Left ventricle myocardium inferior (tissue), 1 donor: ENCODE data around the gene CMIP. TPM values are rescaled to one million over a fixed set of nuclear protein-coding genes. Genes with fewer than 3 reads are reported as not detected.

Experiments
- DNase-seq: peaks from one replicate; pipeline ENCODE4 v3.0.0-alpha.2; 2020
- H3K27ac ChIP-seq: fragments of 200-600 bp; replicated peaks from 2 replicates; pipeline ENCODE4 v1.8.0; 2021
- H3K27me3 ChIP-seq: fragments of 200-600 bp; 2 replicates; pipeline ENCODE4 v1.8.0; 2021; ENCODE audit warnings: low read depth
- H3K36me3 ChIP-seq: fragments of 200-600 bp; 2 replicates; pipeline ENCODE4 v1.8.0; 2021
- H3K4me1 ChIP-seq: fragments of 200-600 bp; 2 replicates; pipeline ENCODE4 v1.8.0; 2021
- H3K4me3 ChIP-seq: fragments of 200-600 bp; 2 replicates; pipeline ENCODE4 v1.8.0; 2021; ENCODE audit warnings: mild to moderate bottlenecking, moderate library complexity
- H3K9me3 ChIP-seq: fragments of 200-600 bp; replicated peaks from 2 replicates; pipeline ENCODE4 v1.8.0; 2021
- intact Hi-C: fragments of 100-400 bp; cut with micrococcal nuclease; formaldehyde crosslinking; loops from one replicate; pipeline ENCODE4 v1.11.0; 2022
- total RNA-seq: library from RNA; stranded (reverse); fragmentation: NEBNext Ultra II Directional; extraction: Animal tissue kit (Norgen Biotek cat#: 25700); gene quantifications from one replicate; pipeline ENCODE4 v1.2.1, GENCODE V29; 2021
- TF ChIP-seq, protein P1 (sequence below): fragments of 200-600 bp; IDR thresholded peaks from 2 replicates; pipeline ENCODE4 v1.8.0; 2021; ENCODE audit warnings: antibody characterized with exemption, mild to moderate bottlenecking, borderline replicate concordance
- donor health status: DM: no; HTN: yes; CAD: no; lungs with severe emphysema.

Gene CMIP
- total RNA-seq, 1 donor from 2014 or later, result 11.2 TPM

DNA sequence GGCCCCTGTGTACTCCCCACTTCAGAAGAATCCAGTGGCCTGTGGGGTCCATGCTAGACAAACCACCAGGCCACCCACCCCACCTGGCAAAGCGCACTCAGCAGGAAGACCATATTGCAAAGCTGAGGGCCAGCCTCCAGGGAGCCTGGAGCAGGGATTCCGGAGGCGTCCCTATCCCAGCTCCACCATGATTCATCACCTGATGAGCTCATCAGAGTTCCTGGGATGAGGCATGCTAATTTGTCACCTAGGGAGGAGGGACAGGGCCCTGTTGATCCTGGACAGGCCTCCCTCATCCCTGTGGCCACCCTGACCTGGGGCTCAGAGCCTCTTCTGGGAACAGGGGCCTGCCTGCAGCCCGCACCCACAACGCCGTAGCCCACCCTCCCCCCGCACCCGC, 202.9 kb downstream of the CMIP start:
- Histone ChIP-seq H3K27ac (no peak overlapping the region), H3K36me3 (peaks cover 8% of the 10 kb centered on the region), H3K4me3 (no peak overlapping the region), H3K27me3 (peaks cover 8% of the 10 kb centered on the region), H3K9me3 (no peaks in the 10 kb centered on the region), H3K4me1 (peaks cover 27% of the 10 kb centered on the region)
- TF ChIP-seq, protein P1, sequence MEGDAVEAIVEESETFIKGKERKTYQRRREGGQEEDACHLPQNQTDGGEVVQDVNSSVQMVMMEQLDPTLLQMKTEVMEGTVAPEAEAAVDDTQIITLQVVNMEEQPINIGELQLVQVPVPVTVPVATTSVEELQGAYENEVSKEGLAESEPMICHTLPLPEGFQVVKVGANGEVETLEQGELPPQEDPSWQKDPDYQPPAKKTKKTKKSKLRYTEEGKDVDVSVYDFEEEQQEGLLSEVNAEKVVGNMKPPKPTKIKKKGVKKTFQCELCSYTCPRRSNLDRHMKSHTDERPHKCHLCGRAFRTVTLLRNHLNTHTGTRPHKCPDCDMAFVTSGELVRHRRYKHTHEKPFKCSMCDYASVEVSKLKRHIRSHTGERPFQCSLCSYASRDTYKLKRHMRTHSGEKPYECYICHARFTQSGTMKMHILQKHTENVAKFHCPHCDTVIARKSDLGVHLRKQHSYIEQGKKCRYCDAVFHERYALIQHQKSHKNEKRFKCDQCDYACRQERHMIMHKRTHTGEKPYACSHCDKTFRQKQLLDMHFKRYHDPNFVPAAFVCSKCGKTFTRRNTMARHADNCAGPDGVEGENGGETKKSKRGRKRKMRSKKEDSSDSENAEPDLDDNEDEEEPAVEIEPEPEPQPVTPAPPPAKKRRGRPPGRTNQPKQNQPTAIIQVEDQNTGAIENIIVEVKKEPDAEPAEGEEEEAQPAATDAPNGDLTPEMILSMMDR, result no peak
- intact Hi-C loops, result no loop called here
- DNase-seq, result no peak

DNA sequence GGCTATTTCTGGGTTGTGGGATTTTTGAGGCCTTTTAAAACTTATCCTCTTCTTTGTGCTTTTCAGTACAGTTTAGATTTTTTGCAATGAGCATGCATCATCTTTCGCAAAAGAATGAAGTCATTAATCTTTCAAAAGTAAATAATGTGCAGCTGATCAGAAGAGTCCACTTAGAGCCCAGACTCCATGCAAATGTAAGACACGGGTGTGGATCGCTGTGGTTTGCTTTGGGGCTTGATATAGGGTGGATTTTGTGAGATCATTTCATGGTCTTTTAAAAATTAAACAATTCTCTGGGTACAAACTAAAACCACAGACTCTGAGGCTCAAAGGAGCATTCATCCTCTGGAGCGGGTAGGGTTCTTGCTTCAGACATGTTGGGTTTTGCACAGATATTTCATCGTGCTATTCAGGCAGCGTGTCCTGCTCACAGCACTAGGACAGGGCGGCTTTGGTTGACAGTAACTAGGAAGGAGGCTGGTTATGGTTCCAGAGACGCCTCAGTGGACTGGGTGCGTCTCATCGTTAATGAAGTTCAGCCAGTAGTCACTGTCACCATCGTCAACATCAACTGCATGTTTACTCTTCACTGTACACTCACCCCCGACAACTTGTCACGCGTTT, 205.1 kb downstream of the CMIP start:
- peaks cover 20% of the 10 kb centered on the region for H3K36me3 ChIP-seq
- H3K4me3 ChIP-seq, result no peak overlapping the region
- H3K9me3 ChIP-seq, result no peaks in the 10 kb centered on the region
- H3K27me3 ChIP-seq, result peaks cover 8% of the 10 kb centered on the region
- no peak for DNase-seq
- TF ChIP-seq, protein P1, result no peak
- intact Hi-C loops, result no loop called here
- H3K4me1 ChIP-seq, result peaks cover 34% of the 10 kb centered on the region
- H3K27ac ChIP-seq, result no peak overlapping the region

DNA sequence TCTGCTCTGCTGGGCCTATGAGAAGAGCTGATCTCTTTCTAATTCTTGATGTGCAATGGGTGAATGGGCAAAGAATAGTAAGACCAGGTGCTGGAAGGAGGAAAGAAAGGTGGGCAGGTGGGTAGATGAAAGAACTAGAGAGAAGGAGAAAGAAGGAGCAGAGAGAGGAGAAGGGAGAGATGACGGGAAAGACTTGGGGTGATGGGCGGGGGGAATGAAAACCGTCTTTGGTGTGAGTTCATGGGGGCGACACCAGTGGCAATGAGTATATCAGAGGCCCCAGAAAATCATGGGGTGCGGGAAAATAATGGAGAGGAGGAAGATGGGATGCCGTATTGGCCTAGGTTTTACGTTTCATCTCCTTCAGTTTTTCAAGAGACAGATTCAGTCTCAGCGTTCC, 205.7 kb downstream of the CMIP start:
- peaks cover 28% of the 10 kb centered on the region for H3K4me1 ChIP-seq
- no peak overlapping the region for H3K4me3 ChIP-seq
- H3K9me3 ChIP-seq, result no peaks in the 10 kb centered on the region
- TF ChIP-seq, protein P1, result no peak
- H3K36me3 ChIP-seq, result peaks cover 20% of the 10 kb centered on the region
- intact Hi-C loops, result no loop called here
- DNase-seq, result no peak
- H3K27me3 ChIP-seq, result peaks cover 8% of the 10 kb centered on the region
- H3K27ac ChIP-seq, result peak overlapping the region; percentile 36

DNA sequence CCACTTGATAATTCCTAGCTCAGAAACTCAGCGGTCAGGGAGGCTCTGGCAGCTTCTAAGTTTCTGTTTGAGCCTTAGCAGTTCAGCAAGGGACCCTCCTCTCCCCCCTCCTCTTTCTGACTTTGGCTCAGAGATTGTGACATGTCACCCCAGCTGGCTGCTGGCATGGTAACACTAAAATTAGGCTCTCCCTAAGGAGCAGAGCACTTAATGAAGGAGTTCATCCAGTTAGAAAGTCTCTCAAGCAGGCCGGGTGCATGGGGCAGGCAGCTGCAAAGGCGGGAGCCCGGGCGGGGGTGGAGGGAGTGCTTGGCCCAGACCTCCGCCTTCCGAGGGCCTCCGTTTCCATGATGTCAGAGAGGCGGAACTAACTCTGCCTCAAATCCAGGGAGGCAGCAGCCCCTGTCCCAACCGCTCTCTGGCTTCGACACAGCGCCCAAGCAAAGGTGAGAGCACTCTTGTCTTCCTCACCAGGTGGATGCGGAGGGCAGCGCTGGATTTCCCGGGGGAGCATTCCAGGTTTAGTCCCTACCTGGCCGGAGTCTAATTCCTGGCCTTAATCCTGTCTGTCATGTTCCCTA, 206.5 kb downstream of the CMIP start:
- DNase-seq, result peak; percentile 78
- Histone ChIP-seq H3K4me3 (peak overlapping the region; percentile 29), H3K27ac (peak overlapping the region; percentile 59), H3K36me3 (peaks cover 20% of the 10 kb centered on the region), H3K27me3 (peaks cover 8% of the 10 kb centered on the region), H3K9me3 (no peaks in the 10 kb centered on the region), H3K4me1 (peaks cover 22% of the 10 kb centered on the region)
- intact Hi-C loops, result no loop called here
- TF ChIP-seq, protein P1, result no peak

DNA sequence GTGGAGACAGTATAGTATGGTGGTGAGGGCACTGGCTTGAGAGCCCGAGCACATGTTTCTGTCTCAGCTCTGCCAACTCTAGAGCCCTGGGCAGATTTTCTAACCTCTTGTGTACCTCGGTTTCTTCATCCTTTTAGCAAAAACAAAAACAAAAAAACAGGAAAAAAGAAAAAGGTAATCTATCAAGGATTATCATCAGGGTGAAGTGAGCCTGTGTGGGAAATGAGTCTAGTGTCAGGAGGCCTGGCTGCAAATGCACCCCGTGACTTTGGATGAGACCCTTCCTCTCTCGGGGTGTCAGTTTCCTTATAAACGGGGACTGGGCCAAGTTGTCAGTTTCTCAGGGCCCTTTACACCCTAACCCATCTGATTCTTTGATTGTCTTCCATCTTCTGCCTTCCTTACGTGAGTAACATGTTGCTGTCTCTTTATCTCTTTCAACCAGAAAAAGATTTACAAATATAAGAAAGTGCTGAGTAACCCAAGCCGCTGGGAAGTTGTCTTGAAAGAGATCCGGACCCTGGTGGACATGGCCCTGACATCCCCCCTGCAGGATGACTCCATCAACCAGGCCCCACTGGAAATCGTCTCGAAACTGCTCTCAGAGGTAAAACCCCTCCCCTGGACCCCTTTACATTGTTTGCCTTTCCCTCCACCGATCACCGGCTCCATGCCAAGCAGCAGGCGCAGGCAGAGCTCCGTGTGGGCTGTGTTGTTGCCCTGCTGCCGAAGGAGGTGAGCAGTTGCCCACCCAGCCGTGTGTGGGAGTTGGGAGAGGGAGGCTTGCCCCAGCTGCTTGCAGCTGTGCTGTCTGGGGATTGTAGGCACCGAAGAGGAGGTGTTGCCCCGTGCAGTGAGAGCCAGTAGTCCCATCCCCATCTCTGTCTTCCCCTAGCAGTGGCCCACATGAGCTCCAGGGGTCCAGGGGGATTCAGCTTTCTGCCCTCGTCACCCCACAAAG, 207.4 kb downstream of the CMIP start:
- intact Hi-C loops, result no loop called here
- Histone ChIP-seq H3K36me3 (peaks cover 20% of the 10 kb centered on the region), H3K27ac (peak overlapping the region; percentile 59), H3K4me3 (peak overlapping the region; percentile 29), H3K27me3 (peaks cover 8% of the 10 kb centered on the region), H3K9me3 (no peaks in the 10 kb centered on the region), H3K4me1 (peaks cover 22% of the 10 kb centered on the region)
- DNase-seq, result no peak
- TF ChIP-seq, protein P1, result no peak
